ENCODE measurements around the gene SLCO2A1.

Gene SLCO2A1

GRCh38 chr3:133934073-133934970, 95.4 kb downstream of the SLCO2A1 start:
- TF ChIP-seq, protein P1, sequence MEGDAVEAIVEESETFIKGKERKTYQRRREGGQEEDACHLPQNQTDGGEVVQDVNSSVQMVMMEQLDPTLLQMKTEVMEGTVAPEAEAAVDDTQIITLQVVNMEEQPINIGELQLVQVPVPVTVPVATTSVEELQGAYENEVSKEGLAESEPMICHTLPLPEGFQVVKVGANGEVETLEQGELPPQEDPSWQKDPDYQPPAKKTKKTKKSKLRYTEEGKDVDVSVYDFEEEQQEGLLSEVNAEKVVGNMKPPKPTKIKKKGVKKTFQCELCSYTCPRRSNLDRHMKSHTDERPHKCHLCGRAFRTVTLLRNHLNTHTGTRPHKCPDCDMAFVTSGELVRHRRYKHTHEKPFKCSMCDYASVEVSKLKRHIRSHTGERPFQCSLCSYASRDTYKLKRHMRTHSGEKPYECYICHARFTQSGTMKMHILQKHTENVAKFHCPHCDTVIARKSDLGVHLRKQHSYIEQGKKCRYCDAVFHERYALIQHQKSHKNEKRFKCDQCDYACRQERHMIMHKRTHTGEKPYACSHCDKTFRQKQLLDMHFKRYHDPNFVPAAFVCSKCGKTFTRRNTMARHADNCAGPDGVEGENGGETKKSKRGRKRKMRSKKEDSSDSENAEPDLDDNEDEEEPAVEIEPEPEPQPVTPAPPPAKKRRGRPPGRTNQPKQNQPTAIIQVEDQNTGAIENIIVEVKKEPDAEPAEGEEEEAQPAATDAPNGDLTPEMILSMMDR (IDR thresholded peaks at IDR 0.05): no peak
- H3K4me3 ChIP-seq: no peak overlapping the region
- DNase-seq (ENCODE audit: low spot score): no peak
- H3K27ac ChIP-seq: no peak overlapping the region

DNA sequence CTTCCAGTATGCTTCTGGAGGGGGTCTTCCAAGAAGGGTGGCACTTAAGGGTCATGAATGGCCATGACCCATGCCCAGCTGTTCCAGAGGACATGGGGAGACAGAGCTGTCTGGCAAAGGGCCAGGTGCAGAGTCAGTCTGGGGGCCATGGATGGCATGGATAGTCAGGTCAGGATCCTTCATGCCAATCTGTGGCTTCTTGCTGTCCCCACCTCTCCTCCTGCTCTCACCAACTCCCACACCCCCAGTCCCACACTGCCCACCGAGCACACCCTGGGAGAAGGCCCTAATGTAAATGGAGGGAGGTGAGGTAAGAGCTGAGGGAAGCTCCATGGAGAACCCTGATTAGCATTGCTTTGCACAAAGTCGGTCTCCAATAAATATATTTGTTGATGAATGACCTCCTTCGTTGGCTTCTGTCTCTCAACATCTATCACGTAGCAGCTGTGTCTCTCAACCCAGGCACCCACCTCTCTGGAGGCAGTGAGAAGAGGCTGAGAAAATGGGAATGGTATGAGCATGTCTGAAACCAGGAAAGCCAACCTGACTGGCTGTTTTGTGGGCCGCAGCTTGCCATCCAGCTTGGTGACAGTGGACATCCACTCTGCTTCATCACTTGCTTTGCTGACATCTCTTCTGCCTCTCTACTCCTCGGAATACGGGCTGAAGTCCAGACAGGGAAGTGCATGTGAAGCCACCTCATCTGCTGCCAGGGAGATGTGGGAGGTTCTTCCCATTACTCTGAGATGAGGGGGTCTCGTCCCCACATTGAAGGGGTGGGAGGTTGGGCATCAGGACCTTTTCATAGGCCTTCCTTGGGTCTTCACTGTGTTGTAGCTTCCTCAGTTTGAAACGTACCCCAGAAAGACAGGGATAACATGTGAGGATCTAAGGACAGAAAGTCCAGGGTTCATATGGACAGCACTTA, 96.4 kb downstream of the SLCO2A1 start:
- H3K27ac ChIP-seq: no peak overlapping the region
- TF ChIP-seq, protein P1 (IDR thresholded peaks at IDR 0.05): no peak
- H3K4me3 ChIP-seq: no peak overlapping the region
- DNase-seq (ENCODE audit: low spot score): no peak

GRCh38 chr3:133932009-133932408, 97.7 kb downstream of the SLCO2A1 start:
- TF ChIP-seq, protein P1 (IDR thresholded peaks at IDR 0.05): no peak
- Histone ChIP-seq H3K4me3 (no peak overlapping the region), H3K27ac (no peak overlapping the region)
- no peak for DNase-seq (ENCODE audit: low spot score)

GRCh38 chr3:133931084-133931483, 98.6 kb downstream of the SLCO2A1 start:
- H3K27ac ChIP-seq: no peak overlapping the region
- DNase-seq (ENCODE audit: low spot score): no peak
- H3K4me3 ChIP-seq: no peak overlapping the region
- TF ChIP-seq, protein P1 (IDR thresholded peaks at IDR 0.05): no peak

GRCh38 chr3:133930341-133930933, 99.3 kb downstream of the SLCO2A1 start:
- Histone ChIP-seq H3K27ac (no peak overlapping the region), H3K4me3 (no peak overlapping the region)
- no peak for DNase-seq (ENCODE audit: low spot score)
- TF ChIP-seq, protein P1 (IDR thresholded peaks at IDR 0.05): no peak

DNA sequence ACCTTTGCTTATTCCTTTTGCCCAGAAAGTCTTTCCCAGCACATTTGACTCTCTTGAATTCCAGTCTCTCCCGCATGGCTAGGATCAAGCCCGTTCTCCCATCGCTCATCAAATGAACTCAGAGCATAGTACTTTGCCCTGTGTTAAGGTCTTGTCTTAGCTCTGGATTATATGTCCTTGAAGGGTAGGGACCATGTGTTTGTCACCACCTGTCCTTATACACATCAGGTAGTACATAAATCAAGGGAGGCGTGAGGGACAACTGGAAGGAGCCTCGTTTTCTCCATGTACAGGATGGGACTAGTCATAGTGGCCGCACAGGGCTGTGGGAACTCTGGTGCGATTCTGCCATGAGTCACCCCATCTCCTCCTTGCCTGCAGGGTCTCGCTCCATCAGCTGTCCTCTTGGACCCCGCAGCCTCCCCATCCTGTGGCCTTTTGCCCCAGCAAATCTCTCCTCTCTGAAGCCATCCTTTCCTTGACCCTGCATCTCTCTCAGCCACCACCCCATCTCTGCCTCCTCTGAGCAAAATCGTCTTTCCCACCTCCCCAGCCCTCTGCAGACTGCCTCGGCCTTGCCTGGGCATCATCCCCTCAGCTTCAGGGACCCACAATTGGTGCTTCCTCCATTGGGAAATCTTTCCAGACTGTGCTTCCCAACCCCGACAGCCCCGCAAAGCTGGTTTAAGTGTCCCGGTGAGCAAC, 100.7 kb downstream of the SLCO2A1 start:
- Histone ChIP-seq H3K27ac (no peak overlapping the region), H3K4me3 (no peak overlapping the region)
- TF ChIP-seq, protein P1 (IDR thresholded peaks at IDR 0.05): no peak
- no peak for DNase-seq (ENCODE audit: low spot score)
